Trophoblast cell (in vitro differentiated cells and primary cell): ENCODE measurements around the gene DUSP10.

Source experiments
- DNase-seq, 2 donors: peaks; one replicate each; pipeline ENCODE4 v3.0.0-alpha.2; 2016
- H2AFZ ChIP-seq: 2 replicates; pipeline ENCODE4 v1.6.1; 2013; ENCODE audit warnings: low read length, moderate library complexity, mild to moderate bottlenecking; ENCODE audit not compliant: insufficient read depth, poor library complexity
- H2AK5ac ChIP-seq: 2 replicates; pipeline ENCODE4 v1.6.1; 2013; ENCODE audit warnings: mild to moderate bottlenecking, low read length
- H2BK120ac ChIP-seq: 2 replicates; pipeline ENCODE4 v1.6.1; 2013; ENCODE audit warnings: low read length, mild to moderate bottlenecking, moderate library complexity; ENCODE audit not compliant: insufficient read depth, poor library complexity
- H2BK12ac ChIP-seq: 2 replicates; pipeline ENCODE4 v1.6.1; 2013; ENCODE audit warnings: mild to moderate bottlenecking, low read length, moderate library complexity
- H2BK5ac ChIP-seq: 2 replicates; pipeline ENCODE4 v1.6.1; 2013; ENCODE audit warnings: low read length, low read depth, moderate library complexity, mild to moderate bottlenecking; ENCODE audit not compliant: poor library complexity
- H3K14ac ChIP-seq: 2 replicates; pipeline ENCODE4 v1.6.1; 2013; ENCODE audit warnings: mild to moderate bottlenecking, low read length
- H3K18ac ChIP-seq: 2 replicates; pipeline ENCODE4 v1.6.1; 2013; ENCODE audit warnings: mild to moderate bottlenecking, low read length
- H3K23ac ChIP-seq: 2 replicates; pipeline ENCODE4 v1.6.1; 2013; ENCODE audit warnings: low read length
- H3K27ac ChIP-seq: 2 replicates; pipeline ENCODE4 v1.5.1; 2013; ENCODE audit warnings: low read depth, mild to moderate bottlenecking, inconsistent platforms, low read length, moderate library complexity
- H3K27me3 ChIP-seq: 2 replicates; pipeline ENCODE4 v1.6.1; 2013; ENCODE audit warnings: inconsistent platforms, mild to moderate bottlenecking, low read length, moderate library complexity; ENCODE audit not compliant: insufficient read depth
- H3K36me3 ChIP-seq, 2 experiments: 1 replicate in 1 of 2; 2 replicates in 1 of 2; pipeline ENCODE4 v1.6.1; 2013; ENCODE audit warnings: low read length in 2 of 2, mild to moderate bottlenecking in 2 of 2, moderate library complexity in 1 of 2; ENCODE audit not compliant: insufficient read depth in 2 of 2, control insufficient read depth in 1 of 2
- H3K4ac ChIP-seq: 2 replicates; pipeline ENCODE4 v1.6.1; 2013; ENCODE audit warnings: low read depth, mild to moderate bottlenecking, low read length, moderate library complexity
- H3K4me1 ChIP-seq, 2 experiments: 1 replicate in 1 of 2; 2 replicates in 1 of 2; pipeline ENCODE4 v1.6.1; 2013; ENCODE audit warnings: low read length in 2 of 2, mild to moderate bottlenecking in 2 of 2, moderate library complexity in 1 of 2; ENCODE audit not compliant: insufficient read depth in 2 of 2, control insufficient read depth in 1 of 2
- H3K4me2 ChIP-seq: 2 replicates; pipeline ENCODE4 v1.6.1; 2013; ENCODE audit warnings: inconsistent platforms, mild to moderate bottlenecking, low read length, moderate library complexity
- H3K4me3 ChIP-seq: 2 replicates; pipeline ENCODE4 v1.5.1; 2013; ENCODE audit warnings: mild to moderate bottlenecking, low read depth, low read length, inconsistent platforms
- H3K79me1 ChIP-seq: one replicate; pipeline ENCODE4 v1.6.1; 2013; ENCODE audit warnings: low read length
- H3K79me2 ChIP-seq: 2 replicates; pipeline ENCODE4 v1.6.1; 2013; ENCODE audit warnings: low read length, mild to moderate bottlenecking; ENCODE audit not compliant: control insufficient read depth, insufficient read depth, poor library complexity
- H3K9ac ChIP-seq: 2 replicates; pipeline ENCODE4 v1.6.1; 2013; ENCODE audit warnings: mild to moderate bottlenecking, low read length
- H3K9me3 ChIP-seq: 2 replicates; pipeline ENCODE4 v1.6.1; 2013; ENCODE audit warnings: low read depth, mild to moderate bottlenecking, control low read depth, inconsistent platforms, low read length; ENCODE audit not compliant: insufficient read depth
- H4K12ac ChIP-seq: 2 replicates; pipeline ENCODE4 v1.6.1; 2013; ENCODE audit warnings: low read depth, mild to moderate bottlenecking, low read length, moderate library complexity
- H4K8ac ChIP-seq: 2 replicates; pipeline ENCODE4 v1.6.1; 2013; ENCODE audit warnings: low read depth, mild to moderate bottlenecking, low read length, moderate library complexity
- H4K91ac ChIP-seq: one replicate; pipeline ENCODE4 v1.6.1; 2013; ENCODE audit warnings: low read depth, mild to moderate bottlenecking, low read length, moderate library complexity
- WGBS: extraction: QIAGEN DNeasy Blood & Tissue Kit; methylation state at CpG from one replicate; pipeline ENCODE4 v1.1.7; 2013; ENCODE audit warnings: missing lambda C conversion rate; ENCODE audit not compliant: insufficient read length, insufficient coverage; ENCODE audit errors: extremely low coverage; 5-methylcytosine and 5-hydroxymethylcytosine counted together

DUSP10 gene

DNA sequence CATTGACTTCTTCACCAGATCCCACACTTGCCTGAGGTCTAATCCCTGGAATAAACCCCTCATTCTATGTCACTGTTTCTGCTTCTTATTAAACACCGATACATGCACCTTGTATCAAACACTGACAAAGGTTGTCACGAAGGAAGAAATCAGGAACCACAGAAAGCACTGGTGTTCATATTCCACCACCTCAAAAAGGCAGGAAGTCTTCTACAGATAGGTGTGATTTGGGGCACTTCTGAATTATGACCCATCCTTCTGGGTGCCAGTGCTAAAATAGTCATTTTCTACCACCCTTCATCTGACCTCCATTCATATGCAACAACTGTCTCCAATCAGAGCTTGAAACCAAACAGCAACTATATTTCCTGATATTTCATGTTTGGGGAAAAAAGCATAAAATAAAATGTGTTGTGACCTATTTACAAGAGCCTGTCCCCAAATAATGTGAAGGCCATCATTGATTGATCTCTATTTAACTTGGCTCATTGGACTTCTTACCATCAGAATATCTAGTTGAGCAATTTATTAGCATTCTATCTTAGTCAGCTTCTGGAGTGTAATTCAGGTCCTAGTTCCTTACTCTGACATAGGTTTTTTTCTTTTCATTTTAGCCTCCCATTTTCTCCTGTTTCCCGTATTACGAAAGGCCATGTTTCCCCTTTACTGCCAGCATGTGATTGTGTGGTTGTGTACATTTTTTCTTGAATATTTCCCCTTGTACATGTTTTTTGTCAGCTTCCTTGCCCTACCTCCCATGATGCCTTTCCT lies 43.1 kb downstream of the DUSP10 start:
- no CpG with 5 or more reads among the region's 4 CpGs for WGBS
- H3K4me2 ChIP-seq, result no peak overlapping the region
- no peak overlapping the region for H3K9ac ChIP-seq
- no peak overlapping the region for H3K27ac ChIP-seq
- peak in 1 of 2 donors; percentile 38 for DNase-seq
- H3K18ac ChIP-seq, result no peak overlapping the region
- H2AK5ac ChIP-seq, result no peak overlapping the region
- H3K4ac ChIP-seq, result no peak overlapping the region
- H4K8ac ChIP-seq, result no peak overlapping the region
- H3K79me2 ChIP-seq, result no peaks in the 10 kb centered on the region
- no peak overlapping the region for H4K91ac ChIP-seq
- no peak overlapping the region for H2BK120ac ChIP-seq
- H3K36me3 ChIP-seq, result peaks cover 4% of the 10 kb centered on the region in 2 experiments
- H3K27me3 ChIP-seq, result no peaks in the 10 kb centered on the region
- H3K14ac ChIP-seq, result no peak overlapping the region
- no peaks in the 10 kb centered on the region for H3K9me3 ChIP-seq
- H2AFZ ChIP-seq, result no peak overlapping the region
- no peak overlapping the region for H2BK5ac ChIP-seq
- no peak overlapping the region for H3K23ac ChIP-seq
- H3K79me1 ChIP-seq, result no peaks in the 10 kb centered on the region
- no peak overlapping the region for H2BK12ac ChIP-seq
- no peaks in the 10 kb centered on the region for H3K4me1 ChIP-seq
- H4K12ac ChIP-seq, result no peak overlapping the region
- H3K4me3 ChIP-seq, result no peak overlapping the region

GRCh38 chr1:221697923-221698425 lies 43.9 kb downstream of the DUSP10 start:
- no peak overlapping the region for H4K8ac ChIP-seq
- H4K91ac ChIP-seq, result no peak overlapping the region
- H3K9ac ChIP-seq, result no peak overlapping the region
- no peak for DNase-seq
- no peak overlapping the region for H3K23ac ChIP-seq
- WGBS, result no CpG with 5 or more reads among the region's 3 CpGs
- no peak overlapping the region for H3K18ac ChIP-seq
- no peak overlapping the region for H3K4me2 ChIP-seq
- H2BK120ac ChIP-seq, result no peak overlapping the region
- no peak overlapping the region for H3K27ac ChIP-seq
- H3K79me1 ChIP-seq, result no peaks in the 10 kb centered on the region
- peaks cover 3 to 4% of the 10 kb centered on the region in 2 experiments for H3K36me3 ChIP-seq
- no peak overlapping the region for H2AK5ac ChIP-seq
- H3K79me2 ChIP-seq, result no peaks in the 10 kb centered on the region
- H2BK5ac ChIP-seq, result no peak overlapping the region
- H4K12ac ChIP-seq, result no peak overlapping the region
- H3K27me3 ChIP-seq, result no peaks in the 10 kb centered on the region
- H3K4ac ChIP-seq, result no peak overlapping the region
- no peak overlapping the region for H2AFZ ChIP-seq
- no peaks in the 10 kb centered on the region for H3K9me3 ChIP-seq
- H2BK12ac ChIP-seq, result no peak overlapping the region
- H3K4me3 ChIP-seq, result no peak overlapping the region
- no peaks in the 10 kb centered on the region for H3K4me1 ChIP-seq
- H3K14ac ChIP-seq, result no peak overlapping the region

- WGBS, result no CpG with 5 or more reads among the region's 3 CpGs
- Histone ChIP-seq H3K4me2 (no peak overlapping the region), H3K4me1 (no peaks in the 10 kb centered on the region), H3K79me1 (no peaks in the 10 kb centered on the region), H2AFZ (no peak overlapping the region), H3K9ac (no peak overlapping the region), H3K14ac (no peak overlapping the region), H3K4me3 (no peak overlapping the region), H2AK5ac (no peak overlapping the region), H4K91ac (no peak overlapping the region), H4K8ac (no peak overlapping the region), H3K23ac (no peak overlapping the region), H4K12ac (no peak overlapping the region), H2BK5ac (no peak overlapping the region), H3K4ac (no peak overlapping the region), H2BK120ac (no peak overlapping the region), H3K18ac (no peak overlapping the region), H2BK12ac (no peak overlapping the region), H3K27me3 (no peaks in the 10 kb centered on the region), H3K36me3 (no peaks in the 10 kb centered on the region), H3K9me3 (no peaks in the 10 kb centered on the region), H3K79me2 (no peaks in the 10 kb centered on the region), H3K27ac (no peak overlapping the region)
- DNase-seq, result no peak
These were observed 45.0 kb downstream of the DUSP10 start for GRCh38 chr1:221696718-221697461.

GRCh38 chr1:221696027-221696426 lies 45.9 kb downstream of the DUSP10 start:
- H2BK120ac ChIP-seq, result no peak overlapping the region
- no peak overlapping the region for H3K14ac ChIP-seq
- H3K9ac ChIP-seq, result no peak overlapping the region
- no peaks in the 10 kb centered on the region for H3K79me2 ChIP-seq
- no peak overlapping the region for H4K91ac ChIP-seq
- no peak overlapping the region for H4K12ac ChIP-seq
- H3K79me1 ChIP-seq, result no peaks in the 10 kb centered on the region
- DNase-seq, result peak in 1 of 2 donors; percentile 34
- no peak overlapping the region for H3K23ac ChIP-seq
- H2AFZ ChIP-seq, result no peak overlapping the region
- no peak overlapping the region for H3K18ac ChIP-seq
- H2AK5ac ChIP-seq, result no peak overlapping the region
- no peak overlapping the region for H3K27ac ChIP-seq
- no peaks in the 10 kb centered on the region for H3K4me1 ChIP-seq
- no peaks in the 10 kb centered on the region for H3K36me3 ChIP-seq
- no peak overlapping the region for H3K4ac ChIP-seq
- no peak overlapping the region for H3K4me3 ChIP-seq
- no peak overlapping the region for H3K4me2 ChIP-seq
- H2BK12ac ChIP-seq, result no peak overlapping the region
- no peak overlapping the region for H4K8ac ChIP-seq
- H3K27me3 ChIP-seq, result no peaks in the 10 kb centered on the region
- no peaks in the 10 kb centered on the region for H3K9me3 ChIP-seq
- H2BK5ac ChIP-seq, result no peak overlapping the region
